Activated CD4-positive, alpha-beta T cell treated with anti-CD3 and anti-CD28 coated beads for 48 hours (primary cell): ENCODE results near the gene BTRC.
"Not testable (repeated sequence)": the region's sequence is repeated elsewhere in the genome, so short reads cannot be mapped to it uniquely, and the experiment has no call there.

Experiments used
- DNase-seq: peaks from one replicate; pipeline ENCODE4 v3.0.0-alpha.2; 2020

The BTRC gene

GRCh38 chr10:101388676-101389276, 34.8 kb downstream of the BTRC start:
- no peak for DNase-seq

GRCh38 chr10:101389532-101389931, 35.6 kb downstream of the BTRC start:
- not testable (repeated sequence) for DNase-seq

- DNase-seq: no peak
These were observed 36.1 kb downstream of the BTRC start for GRCh38 chr10:101389986-101390531.

GRCh38 chr10:101393378-101393777, 39.4 kb downstream of the BTRC start:
- no peak for DNase-seq

- DNase-seq: no peak
These were observed 40.7 kb downstream of the BTRC start for GRCh38 chr10:101394524-101395133.

- DNase-seq: peak; percentile 12
These were observed 43.2 kb downstream of the BTRC start for GRCh38 chr10:101397140-101397539.

- DNase-seq: no peak
These were observed 46.6 kb downstream of the BTRC start for GRCh38 chr10:101400585-101400984.

GRCh38 chr10:101402711-101403110, 48.7 kb downstream of the BTRC start:
- no peak for DNase-seq

GRCh38 chr10:101403161-101403560, 49.2 kb downstream of the BTRC start:
- DNase-seq: no peak

GRCh38 chr10:101405001-101405400, 51.0 kb downstream of the BTRC start:
- DNase-seq: no peak

GRCh38 chr10:101411598-101411997, 57.6 kb downstream of the BTRC start:
- DNase-seq: no peak

GRCh38 chr10:101414034-101414433, 60.1 kb downstream of the BTRC start:
- DNase-seq: no peak

- no peak for DNase-seq
These were observed 61.9 kb downstream of the BTRC start for GRCh38 chr10:101415884-101416283.

GRCh38 chr10:101421967-101422366, 68.0 kb downstream of the BTRC start:
- not testable (repeated sequence) for DNase-seq

GRCh38 chr10:101425535-101425934, 71.6 kb downstream of the BTRC start:
- no peak for DNase-seq

GRCh38 chr10:101428036-101428435, 74.1 kb downstream of the BTRC start:
- no peak for DNase-seq

- DNase-seq: no peak
These were observed 75.5 kb downstream of the BTRC start for GRCh38 chr10:101429423-101429822.

GRCh38 chr10:101436302-101436701, 82.3 kb downstream of the BTRC start:
- DNase-seq: no peak

- DNase-seq: no peak
These were observed 85.0 kb downstream of the BTRC start for GRCh38 chr10:101438881-101439391.

- DNase-seq: peak; percentile 12
These were observed 87.8 kb downstream of the BTRC start for GRCh38 chr10:101441541-101442455.

- DNase-seq: no peak
These were observed 88.5 kb downstream of the BTRC start for GRCh38 chr10:101442456-101442800.

- DNase-seq: no peak
These were observed 90.3 kb downstream of the BTRC start for GRCh38 chr10:101444058-101444898.

- DNase-seq: no peak
These were observed 92.1 kb downstream of the BTRC start for GRCh38 chr10:101446071-101446470.
